ENCODE data around the gene SEMA6B.

The SEMA6B gene

DNA sequence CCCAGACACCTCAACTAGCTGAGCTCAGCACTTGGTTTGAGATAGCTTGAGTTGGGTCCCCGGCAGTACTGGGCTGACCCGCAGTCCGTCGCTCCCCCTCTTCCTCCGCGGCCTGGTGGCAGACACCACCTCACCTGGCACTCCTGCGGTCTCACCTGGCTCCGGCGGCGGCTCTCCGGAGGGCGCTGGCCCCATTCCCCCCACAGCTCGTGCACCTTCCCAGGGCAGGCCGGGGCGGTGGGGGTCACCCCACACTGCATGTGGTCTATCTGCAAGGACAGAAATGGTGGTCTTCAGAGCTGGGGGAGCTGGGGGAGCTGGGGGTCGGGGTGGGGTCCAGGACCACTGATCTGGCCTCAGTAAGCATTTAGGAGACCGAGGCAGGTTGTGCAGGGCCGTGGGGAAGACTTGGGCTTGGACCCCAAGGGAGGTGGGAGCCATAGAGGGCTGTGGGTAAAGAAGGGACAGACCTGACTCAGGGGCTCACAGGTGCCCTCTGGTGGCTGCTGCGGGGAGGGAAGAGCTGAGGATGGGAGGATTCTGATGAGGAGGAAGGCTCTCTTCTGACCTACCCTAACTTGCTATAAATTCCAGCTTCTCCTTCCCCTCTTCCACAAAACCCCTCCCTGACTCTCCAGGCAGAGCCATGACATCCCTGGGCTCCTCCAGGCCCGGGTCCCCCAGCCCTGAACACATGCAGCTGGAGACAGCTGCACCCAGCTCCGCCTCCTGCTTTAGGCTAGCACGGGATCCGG lies 34.5 kb downstream of the SEMA6B start:
- H3K27ac ChIP-seq, result no peak overlapping the region
- TF ChIP-seq CTCF (conservative IDR thresholded peaks at IDR 0.05) (peak; percentile 90), ZFX (IDR thresholded peaks at IDR 0.05) (no peak)

DNA sequence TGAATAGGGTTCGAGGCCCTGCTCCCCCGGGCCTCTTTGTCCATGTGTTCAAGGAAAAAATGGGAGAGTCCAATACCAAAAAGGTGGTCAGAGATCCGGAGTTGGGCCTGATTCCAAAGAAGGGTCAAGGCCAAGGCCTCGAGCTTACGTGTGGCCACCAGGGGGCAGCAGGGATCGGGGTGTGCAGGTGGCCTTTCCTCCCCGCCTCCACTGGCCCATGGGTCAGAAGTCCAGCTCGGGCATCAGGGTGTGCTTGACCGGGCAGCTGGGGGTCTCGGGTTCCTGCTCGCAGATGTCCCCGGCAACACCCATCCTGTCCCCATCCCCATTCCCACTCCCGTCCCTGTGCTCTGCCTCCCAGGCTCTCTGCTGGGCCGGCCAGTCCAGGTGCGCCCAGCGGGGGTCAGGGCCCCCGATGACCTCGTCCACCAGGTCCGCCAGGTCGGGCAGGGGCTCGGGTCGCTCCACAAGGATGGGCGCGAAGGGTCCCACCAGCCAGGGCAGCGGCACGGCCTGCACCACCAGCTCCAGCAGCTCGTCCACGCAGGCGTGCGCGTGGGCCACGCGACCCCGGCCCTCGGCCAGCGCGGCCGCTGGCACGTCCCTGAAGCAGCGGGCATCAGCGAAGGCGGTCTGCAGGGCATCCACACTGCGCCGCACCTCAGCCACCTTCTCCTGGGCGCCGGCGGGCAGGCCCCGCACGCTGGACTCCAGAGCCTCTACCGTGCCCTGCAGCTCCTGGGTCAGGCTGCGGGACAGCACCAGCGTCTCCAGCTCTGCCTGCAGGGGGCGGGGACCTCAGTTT lies 36.0 kb downstream of the SEMA6B start:
- TF ChIP-seq CTCF (conservative IDR thresholded peaks at IDR 0.05) (peak; percentile 94), ZFX (IDR thresholded peaks at IDR 0.05) (no peak)
- H3K27ac ChIP-seq, result no peak overlapping the region

- no peak overlapping the region for H3K27ac ChIP-seq
- TF ChIP-seq ZFX (IDR thresholded peaks at IDR 0.05) (no peak), CTCF (conservative IDR thresholded peaks at IDR 0.05) (no peak)
Observed at GRCh38 chr19:4522291-4523002, 37.0 kb downstream of the SEMA6B start.

DNA sequence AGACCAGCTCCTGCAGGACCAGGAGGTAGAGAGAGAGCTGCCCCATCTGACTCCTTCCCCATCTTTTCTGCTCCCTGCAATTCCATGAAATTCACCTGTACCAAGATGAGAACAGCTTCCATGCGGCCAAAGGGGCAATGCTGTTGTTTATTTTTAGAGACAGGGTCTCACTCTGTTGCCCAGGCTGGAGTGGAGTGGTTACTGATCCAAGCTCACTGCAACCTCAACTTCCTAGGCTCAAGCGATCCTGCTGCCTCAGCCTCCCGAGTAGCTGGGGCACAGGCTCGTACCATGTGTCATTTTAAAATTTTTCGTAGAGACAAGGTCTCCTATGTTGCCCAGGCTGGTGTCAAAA lies 37.6 kb downstream of the SEMA6B start:
- no peak overlapping the region for H3K27ac ChIP-seq
- TF ChIP-seq CTCF (conservative IDR thresholded peaks at IDR 0.05), result no peak
- TF ChIP-seq ZFX (IDR thresholded peaks at IDR 0.05), result no peak

GRCh38 chr19:4521170-4521887 lies 38.2 kb downstream of the SEMA6B start:
- H3K27ac ChIP-seq, result no peak overlapping the region

More at GRCh38 chr19:4521170-4521887, 38.2 kb downstream of the SEMA6B start:
- TF ChIP-seq ZFX (IDR thresholded peaks at IDR 0.05) (no peak), CTCF (conservative IDR thresholded peaks at IDR 0.05) (no peak)
